GM23248 (cell line): ENCODE results near the gene METTL5.
"Not testable (repeated sequence)": the region's sequence is repeated elsewhere in the genome, so short reads cannot be mapped to it uniquely, and the experiment has no call there.

Experiments
- EZH2 ChIP-seq: fragments of 200-600 bp; sonication (generic); IDR thresholded peaks from 2 replicates; pipeline ENCODE4 v1.6.1; 2018; ENCODE audit warnings: antibody characterized with exemption, mild to moderate bottlenecking; ENCODE audit not compliant: insufficient read depth, poor library complexity, severe bottlenecking
- EZH2phosphoT487 ChIP-seq: fragments of 200-600 bp; sonication (generic); IDR thresholded peaks from 2 replicates; pipeline ENCODE4 v1.6.1; 2018; ENCODE audit warnings: antibody characterized with exemption, moderate library complexity, mild to moderate bottlenecking, low read depth; ENCODE audit not compliant: insufficient read depth

- TF ChIP-seq EZH2, EZH2phosphoT487: not testable (repeated sequence)
These were observed 30.9 kb upstream of the METTL5 start for GRCh38 chr2:169855281-169856258.
